GM23338 (cell line): Measurements from ENCODE around the gene TSPAN7.

Source experiments
- CREB1 ChIP-seq: fragments of 250-450 bp; sonication (Bioruptor Pico); IDR thresholded peaks from 2 replicates; pipeline ENCODE4 v1.5.0; 2020; ENCODE audit warnings: low read depth, mild to moderate bottlenecking, moderate library complexity
- CTCF ChIP-seq, 2 experiments: fragments of 200-600 bp in 1 of 2; sonication (generic) in 1 of 2; conservative IDR thresholded peaks; 2 replicates each; pipeline versions ENCODE4 v1.5.1 to v1.6.1; 2016 to 2017; ENCODE audit warnings: antibody characterized with exemption in 2 of 2, low read depth in 2 of 2, mild to moderate bottlenecking in 2 of 2, moderate library complexity in 1 of 2
- EZH2 ChIP-seq: fragments of 200-600 bp; sonication (generic); IDR thresholded peaks from one replicate; pipeline ENCODE4 v1.8.0; 2017; ENCODE audit warnings: antibody characterized with exemption, mild to moderate bottlenecking, low read depth; ENCODE audit not compliant: unreplicated experiment
- EZH2phosphoT487 ChIP-seq: fragments of 200-600 bp; sonication (generic); IDR thresholded peaks from one replicate; pipeline ENCODE4 v1.8.1; 2018; ENCODE audit warnings: antibody characterized with exemption; ENCODE audit not compliant: unreplicated experiment
- ZNF114 ChIP-seq: fragments of 250-450 bp; sonication (Bioruptor Pico); IDR thresholded peaks from 2 replicates; pipeline ENCODE4 v1.5.0; 2020; ENCODE audit warnings: mild to moderate bottlenecking, moderate library complexity
- TF ChIP-seq, protein P1 (sequence below): IDR thresholded peaks from one replicate; pipeline ENCODE4 v1.6.1; 2018; ENCODE audit warnings: antibody characterized with exemption; ENCODE audit not compliant: unreplicated experiment

DNA sequence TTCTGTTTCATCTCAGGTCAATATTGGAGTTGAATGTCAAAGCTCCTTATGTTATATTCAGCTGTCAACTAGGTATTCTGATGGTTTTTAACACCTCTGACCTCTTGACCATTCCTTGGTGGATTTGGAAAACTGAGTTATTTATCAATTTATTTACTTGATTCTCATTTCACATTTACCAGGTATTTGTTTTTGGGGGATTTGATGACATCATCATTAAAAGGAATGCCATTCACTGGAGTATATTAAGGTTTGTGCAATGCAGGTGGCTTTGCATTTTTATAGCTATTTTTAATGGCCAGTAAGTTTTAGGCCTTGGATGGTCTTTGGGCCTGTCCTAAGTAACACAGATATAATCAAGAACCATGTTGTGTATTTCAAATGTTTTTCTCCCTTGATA lies 67.2 kb downstream of the TSPAN7 start:
- TF ChIP-seq CTCF (conservative IDR thresholded peaks at IDR 0.05; ENCODE audit: low read depth in 2 of 2) (no peak), EZH2 (no peak), ZNF114 (CRISPR knock-in tag) (no peak), EZH2phosphoT487 (no peak), CREB1 (CRISPR knock-in tag) (no peak)
- TF ChIP-seq, protein P1, sequence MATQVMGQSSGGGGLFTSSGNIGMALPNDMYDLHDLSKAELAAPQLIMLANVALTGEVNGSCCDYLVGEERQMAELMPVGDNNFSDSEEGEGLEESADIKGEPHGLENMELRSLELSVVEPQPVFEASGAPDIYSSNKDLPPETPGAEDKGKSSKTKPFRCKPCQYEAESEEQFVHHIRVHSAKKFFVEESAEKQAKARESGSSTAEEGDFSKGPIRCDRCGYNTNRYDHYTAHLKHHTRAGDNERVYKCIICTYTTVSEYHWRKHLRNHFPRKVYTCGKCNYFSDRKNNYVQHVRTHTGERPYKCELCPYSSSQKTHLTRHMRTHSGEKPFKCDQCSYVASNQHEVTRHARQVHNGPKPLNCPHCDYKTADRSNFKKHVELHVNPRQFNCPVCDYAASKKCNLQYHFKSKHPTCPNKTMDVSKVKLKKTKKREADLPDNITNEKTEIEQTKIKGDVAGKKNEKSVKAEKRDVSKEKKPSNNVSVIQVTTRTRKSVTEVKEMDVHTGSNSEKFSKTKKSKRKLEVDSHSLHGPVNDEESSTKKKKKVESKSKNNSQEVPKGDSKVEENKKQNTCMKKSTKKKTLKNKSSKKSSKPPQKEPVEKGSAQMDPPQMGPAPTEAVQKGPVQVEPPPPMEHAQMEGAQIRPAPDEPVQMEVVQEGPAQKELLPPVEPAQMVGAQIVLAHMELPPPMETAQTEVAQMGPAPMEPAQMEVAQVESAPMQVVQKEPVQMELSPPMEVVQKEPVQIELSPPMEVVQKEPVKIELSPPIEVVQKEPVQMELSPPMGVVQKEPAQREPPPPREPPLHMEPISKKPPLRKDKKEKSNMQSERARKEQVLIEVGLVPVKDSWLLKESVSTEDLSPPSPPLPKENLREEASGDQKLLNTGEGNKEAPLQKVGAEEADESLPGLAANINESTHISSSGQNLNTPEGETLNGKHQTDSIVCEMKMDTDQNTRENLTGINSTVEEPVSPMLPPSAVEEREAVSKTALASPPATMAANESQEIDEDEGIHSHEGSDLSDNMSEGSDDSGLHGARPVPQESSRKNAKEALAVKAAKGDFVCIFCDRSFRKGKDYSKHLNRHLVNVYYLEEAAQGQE, result no peak
